Measurements from ENCODE around the gene SLC12A7. TPM values are rescaled to one million over a fixed set of nuclear protein-coding genes. Genes with fewer than 3 reads are reported as not detected.

Gene SLC12A7
- total and polyA plus RNA-seq, 9 of the 15 experiments (the other 6 are each of a cell fraction or from before 2014, with no cell fraction given) = 0.01 to 3.1 (median 0.56) TPM

DNA sequence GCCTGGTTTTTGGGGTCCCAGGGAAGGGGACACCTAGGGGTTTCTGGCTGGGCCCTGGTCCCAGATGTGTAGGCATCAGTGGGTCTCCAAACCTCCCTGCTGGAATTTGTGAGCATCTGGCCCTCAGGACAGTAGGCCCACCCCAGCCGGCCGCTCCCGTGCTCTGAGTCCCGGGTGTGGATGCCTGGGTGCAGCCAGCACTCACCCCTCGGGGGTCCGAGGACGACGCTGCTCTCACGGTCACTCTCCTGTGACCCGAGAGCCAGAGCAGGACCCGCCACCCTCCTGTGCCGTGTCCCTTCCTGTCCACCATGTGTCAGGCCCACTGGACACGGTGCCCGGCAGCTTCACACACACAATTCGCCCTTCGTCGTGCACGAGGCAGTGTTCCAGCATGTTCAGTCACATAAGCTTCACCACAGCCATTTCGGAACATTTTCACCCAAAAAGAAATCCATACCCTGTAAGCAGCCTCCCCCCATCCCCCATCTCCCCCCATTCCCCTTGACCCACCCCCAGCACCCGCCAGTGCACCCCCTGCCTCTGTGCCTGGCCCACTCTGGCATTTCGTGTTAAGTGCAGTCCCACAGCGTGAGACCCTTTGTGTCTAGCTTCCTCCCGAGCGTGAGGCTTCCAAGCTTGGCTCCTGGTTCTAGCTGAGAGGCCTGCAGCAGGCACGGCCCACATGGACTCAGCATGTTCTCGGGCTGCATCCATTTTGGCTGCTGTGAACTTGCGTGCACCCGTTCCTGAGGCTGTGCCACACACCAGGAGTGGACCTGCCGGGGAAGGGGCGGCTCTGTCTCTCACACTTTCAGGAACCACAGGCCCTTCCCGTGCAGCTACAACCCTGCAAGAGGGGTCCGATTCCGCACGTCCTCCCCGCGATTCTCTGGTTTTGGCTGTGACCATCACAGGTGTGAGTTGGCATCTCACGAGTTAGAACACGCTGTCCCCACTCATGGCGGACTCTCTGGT, 62.7 kb downstream of the SLC12A7 start:
- 10% methylated on average over 39 of the region's 39 CpGs for WGBS (ENCODE audit: insufficient coverage, low coverage, missing lambda C conversion rate)
- Histone ChIP-seq H3K9ac (ENCODE audit: insufficient read depth in 1 of 2, low read depth in 2 of 2, low read length in 2 of 2) (0 out of 4 replicates have a peak overlapping the region, but pooled peaks of 1 of the 2 experiments have one; percentile 17), H3K79me2 (ENCODE audit: control insufficient read depth, insufficient read depth, low read length) (no peaks in the 10 kb centered on the region), H3K9me3 (replicated peaks; ENCODE audit: control insufficient read depth, insufficient read depth, low read depth, low read length) (peaks cover 3% of the 10 kb centered on the region), H3K27ac (ENCODE audit: extremely low read depth, low read depth, low read length) (no peak overlapping the region), H3K4me2 (ENCODE audit: insufficient read depth, low read length) (no peak overlapping the region), H3K4me3 (no peak overlapping the region), H3K36me3 (ENCODE audit: control insufficient read depth, insufficient read depth, low read length) (no peaks in the 10 kb centered on the region), H2AFZ (ENCODE audit: low read depth, low read length) (no peak overlapping the region), H4K20me1 (replicated peaks; ENCODE audit: control insufficient read depth, insufficient read depth, low read length) (peaks cover 14% of the 10 kb centered on the region), H3K4me1 (replicated peaks in 1 of 2; ENCODE audit: control insufficient read depth in 2 of 2, insufficient read depth in 2 of 2, low read length in 2 of 2) (peaks cover 0 to 23% of the 10 kb centered on the region in 2 experiments; a peak in 1 of 5 replicates), H3K9me1 (ENCODE audit: control insufficient read depth, insufficient read depth, low read length) (no peaks in the 10 kb centered on the region), H3K27me3 (ENCODE audit: control insufficient read depth in 2 of 2, insufficient read depth in 2 of 2, low read length in 2 of 2) (peaks cover 34 to 52% of the 10 kb centered on the region in 2 experiments)
- DNase-seq (ENCODE audit: extremely low read depth in 1 of 4, low spot score in 3 of 4) (no peak), FAIRE-seq (no peak), ATAC-seq (no peak)
- ChIA-PET POLR2A (interaction anchor here (0.6 kb wide), 2 partner anchors 17 to 77 kb away, joined by 3 to 4 read pairs; no protein-coding TSS in a partner anchor), CTCF (ENCODE audit: low intra/inter-chr PET ratio) (interaction anchor here (0.6 kb wide), 1 partner anchor 146 kb away, joined by 4 read pairs; no protein-coding TSS in a partner anchor)
- intact Hi-C loops (cut with micrococcal nuclease) = no loop called here
- in situ Hi-C loops (cut with MboI) = no loop called here
- no TSS peak for BruUV-seq (replicated peaks)
- TF ChIP-seq, protein P1, sequence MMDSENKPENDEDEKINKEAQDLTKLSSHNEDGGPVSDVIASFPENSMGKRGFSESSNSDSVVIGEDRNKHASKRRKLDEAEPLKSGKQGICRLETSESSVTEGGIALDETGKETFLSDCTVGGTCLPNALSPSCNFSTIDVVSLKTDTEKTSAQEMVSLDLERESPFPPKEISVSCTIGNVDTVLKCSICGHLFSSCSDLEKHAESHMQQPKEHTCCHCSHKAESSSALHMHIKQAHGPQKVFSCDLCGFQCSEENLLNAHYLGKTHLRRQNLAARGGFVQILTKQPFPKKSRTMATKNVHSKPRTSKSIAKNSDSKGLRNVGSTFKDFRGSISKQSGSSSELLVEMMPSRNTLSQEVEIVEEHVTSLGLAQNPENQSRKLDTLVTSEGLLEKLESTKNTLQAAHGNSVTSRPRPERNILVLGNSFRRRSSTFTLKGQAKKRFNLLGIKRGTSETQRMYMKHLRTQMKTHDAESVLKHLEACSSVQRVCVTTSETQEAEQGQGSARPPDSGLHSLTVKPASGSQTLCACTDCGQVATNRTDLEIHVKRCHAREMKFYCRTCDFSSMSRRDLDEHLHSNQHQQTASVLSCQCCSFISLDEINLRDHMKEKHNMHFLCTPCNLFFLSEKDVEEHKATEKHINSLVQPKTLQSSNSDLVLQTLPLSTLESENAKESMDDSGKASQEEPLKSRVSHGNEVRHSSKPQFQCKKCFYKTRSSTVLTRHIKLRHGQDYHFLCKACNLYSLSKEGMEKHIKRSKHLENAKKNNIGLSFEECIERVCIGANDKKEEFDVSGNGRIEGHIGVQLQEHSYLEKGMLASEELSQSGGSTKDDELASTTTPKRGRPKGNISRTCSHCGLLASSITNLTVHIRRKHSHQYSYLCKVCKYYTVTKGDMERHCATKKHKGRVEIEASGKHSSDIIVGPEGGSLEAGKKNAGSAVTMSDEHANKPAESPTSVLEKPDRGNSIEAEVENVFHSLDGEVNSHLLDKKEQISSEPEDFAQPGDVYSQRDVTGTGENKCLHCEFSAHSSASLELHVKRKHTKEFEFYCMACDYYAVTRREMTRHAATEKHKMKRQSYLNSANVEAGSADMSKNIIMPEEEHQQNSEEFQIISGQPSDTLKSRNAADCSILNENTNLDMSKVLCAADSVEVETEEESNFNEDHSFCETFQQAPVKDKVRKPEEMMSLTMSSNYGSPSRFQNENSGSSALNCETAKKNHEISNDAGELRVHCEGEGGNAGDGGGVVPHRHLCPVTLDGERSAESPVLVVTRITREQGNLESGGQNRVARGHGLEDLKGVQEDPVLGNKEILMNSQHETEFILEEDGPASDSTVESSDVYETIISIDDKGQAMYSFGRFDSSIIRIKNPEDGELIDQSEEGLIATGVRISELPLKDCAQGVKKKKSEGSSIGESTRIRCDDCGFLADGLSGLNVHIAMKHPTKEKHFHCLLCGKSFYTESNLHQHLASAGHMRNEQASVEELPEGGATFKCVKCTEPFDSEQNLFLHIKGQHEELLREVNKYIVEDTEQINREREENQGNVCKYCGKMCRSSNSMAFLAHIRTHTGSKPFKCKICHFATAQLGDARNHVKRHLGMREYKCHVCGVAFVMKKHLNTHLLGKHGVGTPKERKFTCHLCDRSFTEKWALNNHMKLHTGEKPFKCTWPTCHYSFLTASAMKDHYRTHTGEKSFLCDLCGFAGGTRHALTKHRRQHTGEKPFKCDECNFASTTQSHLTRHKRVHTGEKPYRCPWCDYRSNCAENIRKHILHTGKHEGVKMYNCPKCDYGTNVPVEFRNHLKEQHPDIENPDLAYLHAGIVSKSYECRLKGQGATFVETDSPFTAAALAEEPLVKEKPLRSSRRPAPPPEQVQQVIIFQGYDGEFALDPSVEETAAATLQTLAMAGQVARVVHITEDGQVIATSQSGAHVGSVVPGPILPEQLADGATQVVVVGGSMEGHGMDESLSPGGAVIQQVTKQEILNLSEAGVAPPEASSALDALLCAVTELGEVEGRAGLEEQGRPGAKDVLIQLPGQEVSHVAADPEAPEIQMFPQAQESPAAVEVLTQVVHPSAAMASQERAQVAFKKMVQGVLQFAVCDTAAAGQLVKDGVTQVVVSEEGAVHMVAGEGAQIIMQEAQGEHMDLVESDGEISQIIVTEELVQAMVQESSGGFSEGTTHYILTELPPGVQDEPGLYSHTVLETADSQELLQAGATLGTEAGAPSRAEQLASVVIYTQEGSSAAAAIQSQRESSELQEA (IDR thresholded peaks at IDR 0.05; ENCODE audit: low read depth) = no peak
- TF ChIP-seq ZNF764 (CRISPR knock-in tag; IDR thresholded peaks at IDR 0.05; ENCODE audit: low read depth) = no peak
- TF ChIP-seq SETDB1 (IDR thresholded peaks at IDR 0.05; ENCODE audit: low read length) = no peak
- no peak for TF ChIP-seq TRIM24 (IDR thresholded peaks at IDR 0.05)
- TF ChIP-seq NUFIP1 (IDR thresholded peaks at IDR 0.05; ENCODE audit: partially characterized antibody) = no peak
- TF ChIP-seq, protein P2, sequence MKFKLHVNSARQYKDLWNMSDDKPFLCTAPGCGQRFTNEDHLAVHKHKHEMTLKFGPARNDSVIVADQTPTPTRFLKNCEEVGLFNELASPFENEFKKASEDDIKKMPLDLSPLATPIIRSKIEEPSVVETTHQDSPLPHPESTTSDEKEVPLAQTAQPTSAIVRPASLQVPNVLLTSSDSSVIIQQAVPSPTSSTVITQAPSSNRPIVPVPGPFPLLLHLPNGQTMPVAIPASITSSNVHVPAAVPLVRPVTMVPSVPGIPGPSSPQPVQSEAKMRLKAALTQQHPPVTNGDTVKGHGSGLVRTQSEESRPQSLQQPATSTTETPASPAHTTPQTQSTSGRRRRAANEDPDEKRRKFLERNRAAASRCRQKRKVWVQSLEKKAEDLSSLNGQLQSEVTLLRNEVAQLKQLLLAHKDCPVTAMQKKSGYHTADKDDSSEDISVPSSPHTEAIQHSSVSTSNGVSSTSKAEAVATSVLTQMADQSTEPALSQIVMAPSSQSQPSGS (CRISPR knock-in tag; IDR thresholded peaks at IDR 0.05) = no peak
- TF ChIP-seq COPS2 (conservative IDR thresholded peaks at IDR 0.05) = no peak
- no peak for TF ChIP-seq SLC30A9 (CRISPR knock-in tag; IDR thresholded peaks at IDR 0.05)
- TF ChIP-seq, protein P3, sequence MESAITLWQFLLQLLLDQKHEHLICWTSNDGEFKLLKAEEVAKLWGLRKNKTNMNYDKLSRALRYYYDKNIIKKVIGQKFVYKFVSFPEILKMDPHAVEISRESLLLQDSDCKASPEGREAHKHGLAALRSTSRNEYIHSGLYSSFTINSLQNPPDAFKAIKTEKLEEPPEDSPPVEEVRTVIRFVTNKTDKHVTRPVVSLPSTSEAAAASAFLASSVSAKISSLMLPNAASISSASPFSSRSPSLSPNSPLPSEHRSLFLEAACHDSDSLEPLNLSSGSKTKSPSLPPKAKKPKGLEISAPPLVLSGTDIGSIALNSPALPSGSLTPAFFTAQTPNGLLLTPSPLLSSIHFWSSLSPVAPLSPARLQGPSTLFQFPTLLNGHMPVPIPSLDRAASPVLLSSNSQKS (CRISPR knock-in tag; IDR thresholded peaks at IDR 0.05) = no peak
- no peak for TF ChIP-seq KLF13 (tag; IDR thresholded peaks at IDR 0.05; ENCODE audit: borderline replicate concordance, low read depth)

Measured in K562 (cell line).